ENCODE measurements around the gene RPL18A. TPM values are rescaled to one million over a fixed set of nuclear protein-coding genes. Genes with fewer than 3 reads are reported as not detected.
A peak's percentile ranks its signal among the peaks of the same experiment; 100 is the strongest.

The RPL18A gene
- total RNA-seq, 1 donor from 2014 or later, result 2,481 TPM

GRCh38 chr19:17837972-17838371, 21.7 kb upstream of the RPL18A start:
- Histone ChIP-seq H3K36me3 (no peaks in the 10 kb centered on the region), H3K4me3 (no peak overlapping the region), H3K4me1 (peaks cover 0 to 4% of the 10 kb centered on the region in 2 donors), H3K9me3 (no peaks in the 10 kb centered on the region), H3K27me3 (peaks cover 6% of the 10 kb centered on the region), H3K27ac (no peak overlapping the region)
- no peak for DNase-seq (ENCODE audit: low spot score in 2 of 2)
- TF ChIP-seq CTCF (IDR thresholded peaks at IDR 0.05), result no peak
- intact Hi-C loops (cut with DNase I), result no loop called here

GRCh38 chr19:17840019-17840418, 19.7 kb upstream of the RPL18A start:
- DNase-seq (ENCODE audit: low spot score in 2 of 2), result no peak
- TF ChIP-seq CTCF (IDR thresholded peaks at IDR 0.05), result no peak
- Histone ChIP-seq H3K4me3 (no peak overlapping the region), H3K27ac (no peak overlapping the region), H3K36me3 (no peaks in the 10 kb centered on the region), H3K9me3 (no peaks in the 10 kb centered on the region), H3K27me3 (peaks cover 6% of the 10 kb centered on the region), H3K4me1 (peaks cover 0 to 4% of the 10 kb centered on the region in 2 donors)
- intact Hi-C loops (cut with DNase I), result no loop called here

- intact Hi-C loops (cut with DNase I), result no loop called here
- peaks cover 6% of the 10 kb centered on the region for H3K27me3 ChIP-seq
- H3K36me3 ChIP-seq, result no peaks in the 10 kb centered on the region
- no peaks in the 10 kb centered on the region for H3K9me3 ChIP-seq
- H3K4me1 ChIP-seq, result peaks cover 0 to 4% of the 10 kb centered on the region in 2 donors
- peak overlapping the region in 1 of 2 donors; percentile 38 for H3K4me3 ChIP-seq
- TF ChIP-seq CTCF (IDR thresholded peaks at IDR 0.05), result no peak
- no peak for DNase-seq (ENCODE audit: low spot score in 2 of 2)
- no peak overlapping the region for H3K27ac ChIP-seq
Observed at GRCh38 chr19:17841371-17841809, 18.3 kb upstream of the RPL18A start.

GRCh38 chr19:17841810-17842662, 17.7 kb upstream of the RPL18A start:
- Histone ChIP-seq H3K27me3 (peaks cover 6% of the 10 kb centered on the region), H3K27ac (no peak overlapping the region), H3K36me3 (no peaks in the 10 kb centered on the region), H3K4me3 (peak overlapping the region; percentile 20 to 38), H3K9me3 (no peaks in the 10 kb centered on the region), H3K4me1 (peaks cover 0 to 4% of the 10 kb centered on the region in 2 donors)
- TF ChIP-seq CTCF (IDR thresholded peaks at IDR 0.05), result no peak
- intact Hi-C loops (cut with DNase I), result no loop called here
- DNase-seq (ENCODE audit: low spot score in 2 of 2), result no peak

GRCh38 chr19:17842663-17843291, 16.9 kb upstream of the RPL18A start:
- Histone ChIP-seq H3K4me3 (peak overlapping the region in 1 of 2 donors; percentile 38), H3K9me3 (no peaks in the 10 kb centered on the region), H3K4me1 (peaks cover 0 to 8% of the 10 kb centered on the region in 2 donors), H3K36me3 (no peaks in the 10 kb centered on the region), H3K27ac (no peak overlapping the region), H3K27me3 (peaks cover 6% of the 10 kb centered on the region)
- no peak for TF ChIP-seq CTCF (IDR thresholded peaks at IDR 0.05)
- intact Hi-C loops (cut with DNase I), result no loop called here
- DNase-seq (ENCODE audit: low spot score in 2 of 2), result no peak

All from ascending aorta (tissue), 2 donors.